K562 (cell line): ENCODE results near the gene KCTD15. TPM values are rescaled to one million over a fixed set of nuclear protein-coding genes. Genes with fewer than 3 reads are reported as not detected.

Source experiments
- BMI1 ChIP-seq: fragments of 150-350 bp; IDR thresholded peaks from 2 replicates; pipeline ENCODE4 v1.6.1; 2014; ENCODE audit warnings: low read length
- CBFB ChIP-seq: sonication (generic); formaldehyde crosslinking; IDR thresholded peaks from 2 replicates; pipeline ENCODE4 v1.4.0; 2020; ENCODE audit warnings: mild to moderate bottlenecking, missing genetic modification reagents
- CREBBP ChIP-seq: IDR thresholded peaks from one replicate; pipeline ENCODE4 v1.6.1; 2012; ENCODE audit warnings: low read depth, mild to moderate bottlenecking, control low read depth, inconsistent platforms, low read length
- FOXK2 ChIP-seq, 2 experiments: fragments of 450-650 bp; IDR thresholded peaks in 1 of 2; conservative IDR thresholded peaks in 1 of 2; 2 replicates each; pipeline ENCODE4 v1.6.1; 2016; ENCODE audit warnings: low read depth in 2 of 2, mild to moderate bottlenecking in 1 of 2
- GTF2A2 ChIP-seq: IDR thresholded peaks from 2 replicates; pipeline ENCODE4 v1.6.1; 2016; ENCODE audit warnings: mild to moderate bottlenecking, missing genetic modification characterization, missing compliant biosample characterization
- HEY1 ChIP-seq: fragments of 250-450 bp; sonication (Bioruptor Pico); IDR thresholded peaks from 2 replicates; pipeline ENCODE4 v1.5.0; 2020; ENCODE audit warnings: mild to moderate bottlenecking, moderate library complexity, borderline replicate concordance
- LARP7 ChIP-seq: fragments of 450-650 bp; IDR thresholded peaks from 2 replicates; pipeline ENCODE4 v1.6.1; 2016
- MCM2 ChIP-seq: fragments of 450-650 bp; IDR thresholded peaks from 2 replicates; pipeline ENCODE4 v1.6.1; 2017; ENCODE audit warnings: low read depth, mild to moderate bottlenecking
- POLR3G ChIP-seq: IDR thresholded peaks from 2 replicates; pipeline ENCODE4 v1.6.1; 2011; ENCODE audit not compliant: insufficient read length, insufficient replicate concordance; ENCODE audit errors: extremely low read depth
- SMAD3 ChIP-seq: fragments of 450-650 bp; formaldehyde crosslinking; conservative IDR thresholded peaks from 2 replicates; pipeline ENCODE4 v1.4.0; 2020; ENCODE audit warnings: mild to moderate bottlenecking
- SOX6 ChIP-seq: fragments of 450-650 bp; IDR thresholded peaks from 2 replicates; pipeline ENCODE4 v1.6.1; 2014; ENCODE audit warnings: mild to moderate bottlenecking
- TAF7 ChIP-seq: fragments of 450-650 bp; IDR thresholded peaks from 2 replicates; pipeline ENCODE4 v1.6.1; 2016; ENCODE audit warnings: missing genetic modification characterization, missing compliant biosample characterization
- TRIM24 ChIP-seq, 2 experiments: fragments of 450-650 bp; IDR thresholded peaks; 2 replicates each; pipeline ENCODE4 v1.6.1; 2016
- ZBTB17 ChIP-seq: fragments of 450-650 bp; formaldehyde crosslinking; IDR thresholded peaks from 2 replicates; pipeline ENCODE4 v1.4.0; 2020; ENCODE audit warnings: mild to moderate bottlenecking
- ZNF140 ChIP-seq: fragments of 250-450 bp; sonication (Bioruptor Pico); IDR thresholded peaks from 2 replicates; pipeline ENCODE4 v1.8.0; 2021; ENCODE audit warnings: moderate library complexity, mild to moderate bottlenecking, inconsistent platforms
- ZNF197 ChIP-seq: fragments of 200-800 bp; sonication (Bioruptor generic); IDR thresholded peaks from 2 replicates; pipeline ENCODE4 v1.6.1; 2016; ENCODE audit warnings: low read depth, missing genetic modification characterization, missing compliant biosample characterization
- ZNF507 ChIP-seq: conservative IDR thresholded peaks from 2 replicates; pipeline ENCODE4 v1.6.1; 2017; ENCODE audit warnings: missing genetic modification characterization, missing compliant biosample characterization
- ZNF695 ChIP-seq: fragments of 450-650 bp; formaldehyde crosslinking; IDR thresholded peaks from 2 replicates; pipeline ENCODE4 v1.4.0; 2020; ENCODE audit warnings: mild to moderate bottlenecking, moderate library complexity
- ZNF766 ChIP-seq: fragments of 200-800 bp; sonication (Bioruptor generic); conservative IDR thresholded peaks from 2 replicates; pipeline ENCODE4 v1.6.1; 2016; ENCODE audit warnings: missing genetic modification characterization, missing compliant biosample characterization
- ZNF780A ChIP-seq: fragments of 250-450 bp; sonication (Bioruptor Pico); IDR thresholded peaks from 2 replicates; pipeline ENCODE4 v1.5.0; 2021; ENCODE audit warnings: mild to moderate bottlenecking
- polyA plus RNA-seq, 8 experiments: library from polyadenylated mRNA; depleted of rRNA in 4 of 8; stranded (reverse) in 5 of 8; unstranded in 3 of 8; fragments of >200 nt; fragmentation: Nextera tagmentation in 2 of 8; fragmentation: Illumina TruSeq in 1 of 8; extraction: Ambion mirVana in 2 of 8; extraction: Trizol in 1 of 8; gene quantifications; 2 replicates each; pipeline versions ENCODE4 v1.2.1 to v1.2.3, GENCODE V29; 2011 to 2014; ENCODE audit warnings: inconsistent platforms in 1 of 8, missing spikeins in 1 of 8
- total RNA-seq, 7 experiments: library from RNA; depleted of rRNA in 6 of 7; stranded (reverse); fragments of >200 nt in 6 of 7; fragmentation: Illumina TruSeq in 2 of 7; extraction: Trizol in 2 of 7; gene quantifications; 2 replicates each; pipeline versions ENCODE4 v1.2.1 to v1.2.3, GENCODE V29; 2011 to 2021; ENCODE audit warnings: low replicate concordance in 1 of 7
- TF ChIP-seq, protein P1 (sequence below): sonication (generic); formaldehyde crosslinking; IDR thresholded peaks from 2 replicates; pipeline ENCODE4 v1.8.0; 2022; ENCODE audit warnings: mild to moderate bottlenecking, missing genetic modification reagents
- TF ChIP-seq, protein P2 (sequence below): sonication (generic); formaldehyde crosslinking; IDR thresholded peaks from 2 replicates; pipeline ENCODE4 v1.8.0; 2023; ENCODE audit warnings: mild to moderate bottlenecking, missing genetic modification reagents
- TF ChIP-seq, protein P3 (sequence below), 2 experiments: fragments of 200-800 bp in 1 of 2; sonication (Bioruptor generic) in 1 of 2; sonication (generic) in 1 of 2; formaldehyde crosslinking in 1 of 2; IDR thresholded peaks in 1 of 2; conservative IDR thresholded peaks in 1 of 2; 2 replicates each; pipeline versions ENCODE4 v1.5.0 to v1.6.1; 2016 to 2020; ENCODE audit warnings: missing compliant biosample characterization in 1 of 2, missing genetic modification characterization in 1 of 2, missing genetic modification reagents in 1 of 2
- TF ChIP-seq, protein P4 (sequence below): sonication (generic); formaldehyde crosslinking; IDR thresholded peaks from 2 replicates; pipeline ENCODE4 v1.8.1; 2023; ENCODE audit warnings: mild to moderate bottlenecking, missing genetic modification reagents

Gene KCTD15
- total and polyA plus RNA-seq, 9 of the 15 experiments (the other 6 are each of a cell fraction or from before 2014, with no cell fraction given) = 1.7 to 49.0 (median 11.8) TPM

DNA sequence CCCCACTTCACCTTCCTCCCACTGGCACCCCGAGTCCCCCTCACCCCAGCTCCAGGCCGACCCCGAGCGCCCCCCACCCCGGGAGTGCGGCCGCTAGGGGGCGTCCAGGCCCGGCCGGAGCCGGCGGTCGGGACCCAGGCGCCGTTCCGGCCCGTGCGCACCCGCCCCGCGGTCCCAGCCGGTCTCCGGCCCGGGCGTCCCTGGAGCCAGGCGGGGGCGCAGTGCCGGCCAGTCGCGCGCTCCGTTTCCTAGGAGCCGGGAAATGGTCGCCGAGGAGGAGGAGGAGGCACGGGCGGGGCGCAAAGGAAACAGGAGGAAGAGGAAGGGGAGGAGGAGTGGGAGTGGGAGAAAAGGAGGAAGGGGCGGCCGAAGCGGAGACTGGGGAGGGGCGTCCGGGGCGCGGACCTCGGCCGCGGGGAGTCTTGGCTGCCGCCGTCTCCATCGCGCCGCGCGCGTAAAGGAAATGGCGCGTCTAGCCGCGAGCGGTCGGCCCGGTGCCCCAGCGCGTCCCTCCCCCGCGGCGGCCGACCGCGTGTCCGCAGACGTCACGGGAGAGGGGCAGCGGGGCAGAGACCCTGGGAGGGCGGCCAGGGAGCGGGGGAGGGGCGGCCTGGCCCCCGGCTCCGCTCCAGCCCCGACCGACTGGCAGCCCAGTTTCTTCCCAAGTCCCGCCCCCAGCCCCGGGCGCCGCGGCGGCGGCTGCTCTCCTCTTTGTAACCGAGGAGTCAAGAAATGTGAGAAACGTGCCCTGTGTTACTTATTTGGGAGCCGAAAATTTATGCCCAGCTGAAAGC lies 1.1 kb upstream of the KCTD15 start (continued):
- no peak for TF ChIP-seq ZNF780A (CRISPR knock-in tag)
- TF ChIP-seq FOXK2 (conservative IDR thresholded peaks at IDR 0.05 in 1 of 2, IDR thresholded peaks at IDR 0.05 in 1 of 2; ENCODE audit: low read depth in 2 of 2) = no peak
- TF ChIP-seq POLR3G = no peak
- no peak for TF ChIP-seq ZNF695 (CRISPR knock-in tag)
- no peak for TF ChIP-seq ZNF507 (tag)
- no peak for TF ChIP-seq BMI1
- no peak for TF ChIP-seq ZBTB17 (CRISPR knock-in tag)
- TF ChIP-seq, protein P1, sequence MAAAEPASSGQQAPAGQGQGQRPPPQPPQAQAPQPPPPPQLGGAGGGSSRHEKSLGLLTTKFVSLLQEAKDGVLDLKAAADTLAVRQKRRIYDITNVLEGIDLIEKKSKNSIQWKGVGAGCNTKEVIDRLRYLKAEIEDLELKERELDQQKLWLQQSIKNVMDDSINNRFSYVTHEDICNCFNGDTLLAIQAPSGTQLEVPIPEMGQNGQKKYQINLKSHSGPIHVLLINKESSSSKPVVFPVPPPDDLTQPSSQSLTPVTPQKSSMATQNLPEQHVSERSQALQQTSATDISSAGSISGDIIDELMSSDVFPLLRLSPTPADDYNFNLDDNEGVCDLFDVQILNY = no peak
- no peak for TF ChIP-seq ZNF197 (CRISPR knock-in tag)
- TF ChIP-seq CBFB (CRISPR knock-in tag) = no peak
- TF ChIP-seq GTF2A2 = no peak
- no peak for TF ChIP-seq HEY1
- no peak for TF ChIP-seq LARP7
- TF ChIP-seq, protein P2, sequence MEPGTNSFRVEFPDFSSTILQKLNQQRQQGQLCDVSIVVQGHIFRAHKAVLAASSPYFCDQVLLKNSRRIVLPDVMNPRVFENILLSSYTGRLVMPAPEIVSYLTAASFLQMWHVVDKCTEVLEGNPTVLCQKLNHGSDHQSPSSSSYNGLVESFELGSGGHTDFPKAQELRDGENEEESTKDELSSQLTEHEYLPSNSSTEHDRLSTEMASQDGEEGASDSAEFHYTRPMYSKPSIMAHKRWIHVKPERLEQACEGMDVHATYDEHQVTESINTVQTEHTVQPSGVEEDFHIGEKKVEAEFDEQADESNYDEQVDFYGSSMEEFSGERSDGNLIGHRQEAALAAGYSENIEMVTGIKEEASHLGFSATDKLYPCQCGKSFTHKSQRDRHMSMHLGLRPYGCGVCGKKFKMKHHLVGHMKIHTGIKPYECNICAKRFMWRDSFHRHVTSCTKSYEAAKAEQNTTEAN = no peak
- no peak for TF ChIP-seq MCM2
- no peak for TF ChIP-seq TAF7
- TF ChIP-seq ZNF766 (CRISPR knock-in tag) = no peak
- TF ChIP-seq SMAD3 (CRISPR knock-in tag) = no peak
- TF ChIP-seq, protein P3, sequence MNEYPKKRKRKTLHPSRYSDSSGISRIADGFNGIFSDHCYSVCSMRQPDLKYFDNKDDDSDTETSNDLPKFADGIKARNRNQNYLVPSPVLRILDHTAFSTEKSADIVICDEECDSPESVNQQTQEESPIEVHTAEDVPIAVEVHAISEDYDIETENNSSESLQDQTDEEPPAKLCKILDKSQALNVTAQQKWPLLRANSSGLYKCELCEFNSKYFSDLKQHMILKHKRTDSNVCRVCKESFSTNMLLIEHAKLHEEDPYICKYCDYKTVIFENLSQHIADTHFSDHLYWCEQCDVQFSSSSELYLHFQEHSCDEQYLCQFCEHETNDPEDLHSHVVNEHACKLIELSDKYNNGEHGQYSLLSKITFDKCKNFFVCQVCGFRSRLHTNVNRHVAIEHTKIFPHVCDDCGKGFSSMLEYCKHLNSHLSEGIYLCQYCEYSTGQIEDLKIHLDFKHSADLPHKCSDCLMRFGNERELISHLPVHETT (CRISPR knock-in tag; conservative IDR thresholded peaks at IDR 0.05 in 1 of 2, IDR thresholded peaks at IDR 0.05 in 1 of 2) = peak in 1 of 2 experiments; percentile 85; a peak in 2 of 4 replicates
- TF ChIP-seq ZNF140 (CRISPR knock-in tag) = no peak
- TF ChIP-seq TRIM24 (IDR thresholded peaks at IDR 0.05) = no peak
- TF ChIP-seq, protein P4, sequence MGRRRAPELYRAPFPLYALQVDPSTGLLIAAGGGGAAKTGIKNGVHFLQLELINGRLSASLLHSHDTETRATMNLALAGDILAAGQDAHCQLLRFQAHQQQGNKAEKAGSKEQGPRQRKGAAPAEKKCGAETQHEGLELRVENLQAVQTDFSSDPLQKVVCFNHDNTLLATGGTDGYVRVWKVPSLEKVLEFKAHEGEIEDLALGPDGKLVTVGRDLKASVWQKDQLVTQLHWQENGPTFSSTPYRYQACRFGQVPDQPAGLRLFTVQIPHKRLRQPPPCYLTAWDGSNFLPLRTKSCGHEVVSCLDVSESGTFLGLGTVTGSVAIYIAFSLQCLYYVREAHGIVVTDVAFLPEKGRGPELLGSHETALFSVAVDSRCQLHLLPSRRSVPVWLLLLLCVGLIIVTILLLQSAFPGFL = no peak
- peak; percentile 44 for TF ChIP-seq SOX6
- no peak for TF ChIP-seq CREBBP
